Suppressor macrophage (primary cell): ENCODE measurements around the gene TRIM15.
A peak's percentile ranks its signal among the peaks of the same experiment; 100 is the strongest.
"Not testable (repeated sequence)": the region's sequence is repeated elsewhere in the genome, so short reads cannot be mapped to it uniquely, and the experiment has no call there.

Source experiments
- DNase-seq, 4 experiments: peaks; one replicate each; pipeline ENCODE4 v3.0.0-alpha.2; 2020 to 2022

TRIM15 gene

GRCh38 chr6:30200551-30201281 is 37.4 kb downstream of the TRIM15 start:
- DNase-seq: peak; percentile 40 to 64 (median 58)

GRCh38 chr6:30202366-30202765 is 39.0 kb downstream of the TRIM15 start:
- DNase-seq: no peak

- DNase-seq: no peak
These were observed 40.8 kb downstream of the TRIM15 start for GRCh38 chr6:30204116-30204515.

- no peak for DNase-seq
These were observed 42.8 kb downstream of the TRIM15 start for GRCh38 chr6:30206152-30206551.

GRCh38 chr6:30206799-30207618 is 43.7 kb downstream of the TRIM15 start:
- DNase-seq: no peak

- no peak for DNase-seq
These were observed 44.4 kb downstream of the TRIM15 start for GRCh38 chr6:30207619-30208295.

- DNase-seq: no peak
These were observed 48.0 kb downstream of the TRIM15 start for GRCh38 chr6:30211306-30211705.

GRCh38 chr6:30211899-30212298 is 48.6 kb downstream of the TRIM15 start:
- DNase-seq: no peak

- peak; percentile 98 to 99 (median 98) for DNase-seq
These were observed 49.7 kb downstream of the TRIM15 start, which contains the start of gene TRIM26 for GRCh38 chr6:30212865-30213666. Gene TRIM26 (minus strand): TSS chr6:30213406. CDS start chr6:30199103, 14,303 bp downstream.

- no peak for DNase-seq
These were observed 50.3 kb downstream of the TRIM15 start for GRCh38 chr6:30213667-30213956.

- peak; percentile 87 to 94 (median 92) for DNase-seq
These were observed 50.8 kb downstream of the TRIM15 start for GRCh38 chr6:30213957-30214656.

- no peak for DNase-seq
These were observed 51.3 kb downstream of the TRIM15 start for GRCh38 chr6:30214657-30214982.

- DNase-seq: no peak
These were observed 52.8 kb downstream of the TRIM15 start for GRCh38 chr6:30216096-30216495.

- DNase-seq: peak; percentile 64 to 87 (median 72)
These were observed 55.9 kb downstream of the TRIM15 start for GRCh38 chr6:30219244-30219643.

GRCh38 chr6:30221395-30221794 is 58.0 kb downstream of the TRIM15 start:
- not testable (repeated sequence) for DNase-seq

- not testable (repeated sequence) for DNase-seq
These were observed 58.6 kb downstream of the TRIM15 start for GRCh38 chr6:30221956-30222355.
